ENCODE results near the gene ZNF681.
"Not testable (repeated sequence)": the region's sequence is repeated elsewhere in the genome, so short reads cannot be mapped to it uniquely, and the experiment has no call there.

Gene ZNF681

DNA sequence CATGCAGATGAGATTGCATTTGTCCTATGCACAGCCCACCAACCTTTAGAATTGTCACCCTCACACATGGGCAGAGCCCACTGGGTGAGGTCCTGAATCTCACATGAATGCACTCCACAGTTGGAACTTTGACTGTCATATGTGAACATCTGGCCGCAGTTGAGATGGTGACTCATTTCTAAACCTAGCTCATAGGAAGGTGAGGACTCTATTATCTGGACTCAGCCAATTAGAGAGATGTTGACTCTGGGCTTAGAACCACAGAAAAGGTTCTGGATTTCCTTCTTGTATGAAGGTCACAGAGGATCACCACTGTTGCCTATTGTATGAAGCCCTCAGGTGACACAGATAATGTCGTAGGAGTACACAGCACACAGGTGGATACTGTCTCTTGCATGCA, 25.6 kb upstream of the ZNF681 start:
- no peak for TF ChIP-seq CTCF (conservative IDR thresholded peaks at IDR 0.05; ENCODE audit: low read length)
- DNase-seq (ENCODE audit: low read depth): no peak
- no peak overlapping the region for H3K4me3 ChIP-seq (ENCODE audit: low read length)

- no peak for TF ChIP-seq CTCF (conservative IDR thresholded peaks at IDR 0.05; ENCODE audit: low read length)
- H3K4me3 ChIP-seq (ENCODE audit: low read length): no peak overlapping the region
- DNase-seq (ENCODE audit: low read depth): no peak
Observed at GRCh38 chr19:23783636-23784035, 24.9 kb upstream of the ZNF681 start.

DNA sequence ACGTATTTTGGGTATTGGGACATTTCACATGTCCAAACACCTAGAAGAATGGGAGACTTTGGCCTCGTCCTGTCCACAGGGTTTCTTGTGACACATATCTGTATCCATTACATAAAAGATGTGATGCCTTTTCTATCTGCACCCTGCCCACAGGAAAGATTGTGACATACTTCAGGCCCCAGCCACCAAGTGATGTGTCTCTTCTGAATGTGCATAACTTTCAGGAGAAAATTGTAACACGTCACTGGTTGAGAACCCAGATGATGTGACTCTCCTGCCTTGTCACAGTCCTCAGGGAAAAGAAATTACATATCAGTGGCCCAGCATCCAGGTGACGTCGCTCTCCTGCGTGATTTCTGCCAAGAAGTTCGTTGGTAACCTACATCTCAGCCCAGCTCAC, 21.0 kb upstream of the ZNF681 start:
- H3K4me3 ChIP-seq (ENCODE audit: low read length): no peak overlapping the region
- no peak for DNase-seq (ENCODE audit: low read depth)
- TF ChIP-seq CTCF (conservative IDR thresholded peaks at IDR 0.05; ENCODE audit: low read length): no peak

GRCh38 chr19:23778566-23778965, 19.9 kb upstream of the ZNF681 start:
- TF ChIP-seq CTCF (conservative IDR thresholded peaks at IDR 0.05; ENCODE audit: low read length): no peak
- no peak for DNase-seq (ENCODE audit: low read depth)
- H3K4me3 ChIP-seq (ENCODE audit: low read length): no peak overlapping the region

GRCh38 chr19:23778036-23778435, 19.3 kb upstream of the ZNF681 start:
- not testable (repeated sequence) for H3K4me3 ChIP-seq (ENCODE audit: low read length); DNase-seq (ENCODE audit: low read depth)

DNA sequence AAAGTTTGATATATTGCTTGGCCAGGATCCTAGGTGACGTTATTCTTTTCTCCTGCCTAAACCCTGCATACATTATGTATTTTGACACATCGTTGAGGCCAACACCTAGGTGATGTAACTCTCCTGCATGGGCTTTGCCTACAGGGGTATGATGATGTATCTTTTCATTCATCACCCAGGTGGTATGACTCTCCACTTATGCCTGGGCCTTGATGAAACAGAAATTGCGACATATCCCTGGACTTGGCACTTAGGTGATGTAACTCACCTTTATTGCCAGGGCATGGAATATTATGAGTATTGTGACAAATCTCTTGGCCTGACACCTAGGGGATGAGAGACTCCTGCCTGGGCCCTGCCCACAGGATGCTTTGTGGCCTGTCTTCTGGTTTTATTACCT, 18.5 kb upstream of the ZNF681 start:
- no peak for DNase-seq (ENCODE audit: low read depth)
- no peak for TF ChIP-seq CTCF (conservative IDR thresholded peaks at IDR 0.05; ENCODE audit: low read length)
- H3K4me3 ChIP-seq (ENCODE audit: low read length): no peak overlapping the region

DNA sequence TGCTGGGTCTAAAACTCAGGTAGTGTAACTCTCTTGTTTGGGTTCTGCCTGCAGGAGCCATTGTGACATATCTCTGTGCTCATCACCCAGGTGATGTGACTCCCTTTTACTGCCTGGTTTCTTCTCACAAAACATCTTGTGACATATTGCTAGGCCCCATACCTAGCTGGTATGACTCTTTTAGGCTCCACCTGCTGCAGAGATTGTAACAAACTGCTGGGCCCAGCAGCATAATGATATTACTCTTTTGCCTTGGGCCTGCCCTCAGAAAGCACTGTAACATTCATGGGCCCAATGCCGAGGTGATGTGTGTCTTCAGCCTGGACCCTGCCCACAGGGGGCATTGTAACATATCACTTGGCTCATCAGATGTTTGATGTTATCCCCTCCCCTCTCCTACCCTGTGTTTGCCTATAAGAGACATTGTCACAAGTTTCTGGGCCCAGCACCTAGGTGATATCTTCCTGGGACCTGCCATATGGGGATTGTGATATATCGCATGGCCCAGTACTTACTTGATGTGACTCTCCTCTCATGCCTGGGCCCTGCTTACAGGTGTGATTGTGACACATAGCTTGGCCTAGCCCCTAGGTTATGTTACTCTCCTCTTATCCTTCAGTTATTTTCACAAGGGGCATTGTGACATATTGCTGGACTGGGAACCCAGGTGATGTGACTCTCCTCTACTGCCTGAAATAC, 18.0 kb upstream of the ZNF681 start:
- no peak for DNase-seq (ENCODE audit: low read depth)
- no peak for TF ChIP-seq CTCF (conservative IDR thresholded peaks at IDR 0.05; ENCODE audit: low read length)
- H3K4me3 ChIP-seq (ENCODE audit: low read length): no peak overlapping the region

Measured in AG10803 (cell line).